B cell (primary cell): Measurements from ENCODE around the gene DPP4. TPM values are rescaled to one million over a fixed set of nuclear protein-coding genes. Genes with fewer than 3 reads are reported as not detected.

Source experiments
- ATAC-seq: fragments of 200-7000 bp; cut with Tn5 transposase; one replicate; pipeline ENCODE4 v1.10.0; 2021; ENCODE audit warnings: low read depth, mild to moderate bottlenecking, moderate number of reproducible peaks, moderate library complexity
- CTCF ChIA-PET: fragments of 350-600 bp; sonication (Branson Sonifier 250); formaldehyde crosslinking; loops from one replicate; lab custom pipeline; 2021; ENCODE audit warnings: antibody characterized with exemption, inconsistent platforms; lab: Charles Lee
- POLR2A ChIA-PET: fragments of 350-600 bp; sonication (Branson Sonifier 250); formaldehyde crosslinking; loops from one replicate; lab custom pipeline; 2021; ENCODE audit warnings: antibody characterized with exemption; lab: Charles Lee
- DNase-seq: peaks from one replicate; pipeline ENCODE4 v3.0.0; 2013
- H2AFZ ChIP-seq: 2 replicates; pipeline ENCODE4 v1.6.1; 2012; ENCODE audit warnings: mild to moderate bottlenecking, low read depth, low read length; ENCODE audit not compliant: insufficient read depth, poor library complexity, severe bottlenecking
- H3K27ac ChIP-seq, 2 donors: 1 replicate in 1 of 2; 2 replicates in 1 of 2; pipeline ENCODE4 v1.5.1; 2012 to 2013; ENCODE audit warnings: low read length in 2 of 2, mild to moderate bottlenecking in 2 of 2, moderate library complexity in 1 of 2
- H3K27me3 ChIP-seq, 4 experiments: fragments of 200-600 bp in 1 of 4; sonication (generic) in 1 of 4; replicated peaks in 1 of 4; 1 replicate in 2 of 4; 2 replicates in 2 of 4; pipeline versions ENCODE4 v1.6.1 to v1.7.0; 2013 to 2016; ENCODE audit warnings: low read length in 3 of 4, mild to moderate bottlenecking in 2 of 4, mixed read lengths in 1 of 4, moderate library complexity in 1 of 4; ENCODE audit not compliant: insufficient read depth in 4 of 4, control insufficient read depth in 3 of 4; ENCODE audit errors: control extremely low read depth in 1 of 4
- H3K36me3 ChIP-seq, 2 experiments: replicated peaks in 1 of 2; 1 replicate in 1 of 2; 2 replicates in 1 of 2; pipeline versions ENCODE4 v1.6.1 to v1.7.1; 2013; ENCODE audit warnings: low read length in 1 of 2; ENCODE audit not compliant: insufficient read depth in 2 of 2, control insufficient read depth in 1 of 2; ENCODE audit errors: control extremely low read depth in 1 of 2, extremely low read depth in 1 of 2
- H3K4me1 ChIP-seq, 2 donors: fragments of 200-600 bp in 1 of 2; sonication (generic) in 1 of 2; 1 replicate in 1 of 2; 2 replicates in 1 of 2; pipeline versions ENCODE4 v1.5.1 to v1.6.1; 2013 to 2017; ENCODE audit warnings: low read length in 2 of 2; ENCODE audit not compliant: control insufficient read depth in 2 of 2, insufficient read depth in 2 of 2
- H3K4me2 ChIP-seq: replicated peaks from 2 replicates; pipeline ENCODE3; 2012; ENCODE audit warnings: mild to moderate bottlenecking, low read depth, low read length; ENCODE audit not compliant: poor library complexity, severe bottlenecking
- H3K4me3 ChIP-seq, 5 experiments: fragments of 200-600 bp in 1 of 5; sonication (generic) in 1 of 5; 1 replicate in 3 of 5; 2 replicates in 2 of 5; pipeline versions ENCODE4 v1.5.1 to v1.7.0; 2011 to 2016; ENCODE audit warnings: low read length in 4 of 5, mild to moderate bottlenecking in 4 of 5, low read depth in 2 of 5, control low read depth in 1 of 5, moderate library complexity in 1 of 5; ENCODE audit not compliant: insufficient read depth in 1 of 5; ENCODE audit errors: control extremely low read depth in 1 of 5, extremely low read depth in 1 of 5
- H3K79me2 ChIP-seq: fragments of 200-600 bp; sonication (generic); one replicate; pipeline ENCODE4 v1.6.0; 2016; ENCODE audit warnings: low read length; ENCODE audit not compliant: control insufficient read depth, insufficient read depth
- H3K9ac ChIP-seq: fragments of 200-600 bp; sonication (generic); 2 replicates; pipeline ENCODE4 v1.6.1; 2017; ENCODE audit warnings: mild to moderate bottlenecking, low read length, moderate library complexity
- H3K9me3 ChIP-seq, 3 donors: one replicate each; pipeline versions ENCODE4 v1.6.1 to v1.7.1; 2013; ENCODE audit warnings: low read length in 2 of 3; ENCODE audit not compliant: control insufficient read depth in 2 of 3, insufficient read depth in 1 of 3; ENCODE audit errors: control extremely low read depth in 1 of 3
- H4K20me1 ChIP-seq: 2 replicates; pipeline ENCODE4 v1.6.0; 2012; ENCODE audit warnings: mild to moderate bottlenecking, low read length; ENCODE audit not compliant: insufficient read depth, control insufficient read depth, poor library complexity, severe bottlenecking
- H3K27ac Mint-ChIP-seq: one replicate; pipeline ENCODE4 v1.8.0; 2021; ENCODE audit warnings: mixed read lengths
- H3K27me3 Mint-ChIP-seq: one replicate; pipeline ENCODE4 v1.8.0; 2021; ENCODE audit warnings: mixed read lengths
- H3K4me1 Mint-ChIP-seq: one replicate; pipeline ENCODE4 v1.8.0; 2021; ENCODE audit warnings: mixed read lengths
- H3K4me3 Mint-ChIP-seq: one replicate; pipeline ENCODE4 v1.8.0; 2021; ENCODE audit warnings: mixed read lengths
- H3K9me3 Mint-ChIP-seq: one replicate; pipeline ENCODE4 v1.8.0; 2022; ENCODE audit warnings: mixed read lengths; ENCODE audit not compliant: insufficient read depth
- EZH2 ChIP-seq: IDR thresholded peaks from 2 replicates; pipeline ENCODE4 v1.6.1; 2012; ENCODE audit warnings: borderline replicate concordance, low read depth, mild to moderate bottlenecking, moderate library complexity, low read length; ENCODE audit not compliant: insufficient read depth, poor library complexity, severe bottlenecking
- WGBS: methylation state at CpG from one replicate; pipeline ENCODE4 v1.1.5; 2013; ENCODE audit warnings: missing lambda C conversion rate; ENCODE audit not compliant: insufficient coverage; 5-methylcytosine and 5-hydroxymethylcytosine counted together
- intact Hi-C: fragments of 100-400 bp; cut with micrococcal nuclease; formaldehyde crosslinking; loops from one replicate; pipeline ENCODE4 v1.10.0; 2022
- polyA plus RNA-seq: library from polyadenylated mRNA; depleted of rRNA; stranded (reverse); fragments of >200 nt; gene quantifications from 2 replicates; pipeline ENCODE4 v1.2.3, GENCODE V29; 2012
- total RNA-seq, 2 donors: library from RNA; stranded (reverse); fragments of 120-200 nt in 1 of 2; gene quantifications; 1 replicate in 1 of 2; 2 replicates in 1 of 2; pipeline versions ENCODE4 v1.2.3 to v1.2.4, GENCODE V29; 2013 to 2022
- TF ChIP-seq, protein P1 (sequence below): fragments of 200-600 bp; IDR thresholded peaks from one replicate; pipeline ENCODE4 v1.8.0; 2022; ENCODE audit warnings: antibody characterized with exemption, mild to moderate bottlenecking

The DPP4 gene
- total and polyA plus RNA-seq, 2 donors (not counting 1 experiment from before 2014, with no cell fraction given): 0.18 to 1.2 TPM

DNA sequence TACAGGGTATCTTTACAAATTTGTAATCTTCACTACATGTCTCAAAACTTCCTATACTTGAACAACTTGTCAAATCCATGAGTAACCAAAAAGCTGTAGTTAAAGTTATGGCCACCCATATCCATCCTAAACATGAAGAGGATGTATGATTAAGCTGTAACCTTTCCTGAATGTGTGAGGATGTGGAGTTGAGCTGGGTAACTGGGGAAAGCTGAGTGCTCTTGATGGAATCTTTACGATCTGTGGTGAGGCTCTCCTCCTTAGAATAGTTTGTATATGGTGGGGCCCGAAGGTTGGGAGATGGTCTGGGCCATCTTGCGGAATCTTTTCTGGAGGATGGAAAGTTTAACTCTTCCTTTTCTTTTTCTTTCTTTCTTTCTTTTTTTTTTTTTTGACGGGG is 29.4 kb downstream of the DPP4 start:
- Mint-ChIP-seq H3K4me1 (no peaks in the 10 kb centered on the region), H3K27me3 (no peaks in the 10 kb centered on the region), H3K9me3 (no peaks in the 10 kb centered on the region), H3K4me3 (no peak overlapping the region), H3K27ac (no peak overlapping the region)
- no peak overlapping the region for H3K27ac ChIP-seq
- H3K4me1 ChIP-seq: no peaks in the 10 kb centered on the region
- CTCF ChIA-PET: no interaction called here
- no peak overlapping the region for H3K9ac ChIP-seq
- H3K79me2 ChIP-seq: no peaks in the 10 kb centered on the region
- no peak overlapping the region for H2AFZ ChIP-seq
- no peaks in the 10 kb centered on the region for H3K36me3 ChIP-seq
- POLR2A ChIA-PET: no interaction called here
- no peak for ATAC-seq
- H3K4me3 ChIP-seq: no peak overlapping the region
- DNase-seq: no peak
- intact Hi-C loops: no loop called here
- H3K4me2 ChIP-seq: no peak overlapping the region
- H4K20me1 ChIP-seq: no peaks in the 10 kb centered on the region
- H3K9me3 ChIP-seq: no peaks in the 10 kb centered on the region
- 100% methylated on average over 1 of the region's 4 CpGs for WGBS
- H3K27me3 ChIP-seq: no peaks in the 10 kb centered on the region
- no peak for TF ChIP-seq EZH2
- TF ChIP-seq, protein P1, sequence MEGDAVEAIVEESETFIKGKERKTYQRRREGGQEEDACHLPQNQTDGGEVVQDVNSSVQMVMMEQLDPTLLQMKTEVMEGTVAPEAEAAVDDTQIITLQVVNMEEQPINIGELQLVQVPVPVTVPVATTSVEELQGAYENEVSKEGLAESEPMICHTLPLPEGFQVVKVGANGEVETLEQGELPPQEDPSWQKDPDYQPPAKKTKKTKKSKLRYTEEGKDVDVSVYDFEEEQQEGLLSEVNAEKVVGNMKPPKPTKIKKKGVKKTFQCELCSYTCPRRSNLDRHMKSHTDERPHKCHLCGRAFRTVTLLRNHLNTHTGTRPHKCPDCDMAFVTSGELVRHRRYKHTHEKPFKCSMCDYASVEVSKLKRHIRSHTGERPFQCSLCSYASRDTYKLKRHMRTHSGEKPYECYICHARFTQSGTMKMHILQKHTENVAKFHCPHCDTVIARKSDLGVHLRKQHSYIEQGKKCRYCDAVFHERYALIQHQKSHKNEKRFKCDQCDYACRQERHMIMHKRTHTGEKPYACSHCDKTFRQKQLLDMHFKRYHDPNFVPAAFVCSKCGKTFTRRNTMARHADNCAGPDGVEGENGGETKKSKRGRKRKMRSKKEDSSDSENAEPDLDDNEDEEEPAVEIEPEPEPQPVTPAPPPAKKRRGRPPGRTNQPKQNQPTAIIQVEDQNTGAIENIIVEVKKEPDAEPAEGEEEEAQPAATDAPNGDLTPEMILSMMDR: no peak

DNA sequence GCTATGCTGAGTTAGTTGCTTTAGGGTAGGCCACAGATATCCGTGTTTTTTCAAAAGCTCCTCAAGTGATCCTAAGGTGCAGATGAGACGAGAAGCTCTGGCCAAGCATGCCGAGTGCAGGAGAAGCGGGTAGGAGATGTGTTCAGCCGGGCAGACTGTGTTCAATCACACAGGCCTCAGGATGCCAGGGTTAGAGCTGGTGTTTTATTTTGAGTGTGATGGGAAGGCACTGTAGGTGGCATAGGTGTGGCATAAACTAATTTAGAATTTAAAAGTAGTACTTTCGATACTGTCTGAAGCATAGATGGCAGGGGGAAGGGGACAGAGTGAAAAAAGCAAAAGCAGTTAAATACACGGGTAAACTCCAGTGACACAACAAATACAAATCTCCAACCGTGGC is 30.9 kb downstream of the DPP4 start:
- ATAC-seq (no peak), DNase-seq (no peak)
- H3K27me3 Mint-ChIP-seq: peaks cover 4% of the 10 kb centered on the region
- POLR2A ChIA-PET: no interaction called here
- intact Hi-C loops: no loop called here
- Histone ChIP-seq H2AFZ (no peak overlapping the region), H3K27ac (no peak overlapping the region), H3K4me3 (no peak overlapping the region), H3K9me3 (no peaks in the 10 kb centered on the region), H3K4me1 (no peaks in the 10 kb centered on the region), H3K9ac (no peak overlapping the region), H3K27me3 (no peaks in the 10 kb centered on the region), H3K36me3 (no peaks in the 10 kb centered on the region), H3K79me2 (no peaks in the 10 kb centered on the region), H3K4me2 (no peak overlapping the region), H4K20me1 (no peaks in the 10 kb centered on the region)
- 97% methylated on average over 6 of the region's 8 CpGs for WGBS
- CTCF ChIA-PET: no interaction called here
- no peaks in the 10 kb centered on the region for H3K4me1 Mint-ChIP-seq
- TF ChIP-seq EZH2: no peak
- TF ChIP-seq, protein P1: no peak
- H3K4me3 Mint-ChIP-seq: no peak overlapping the region
- H3K9me3 Mint-ChIP-seq: no peaks in the 10 kb centered on the region
- H3K27ac Mint-ChIP-seq: no peak overlapping the region
